ENCODE measurements around the gene ACTL6B. TPM values are rescaled to one million over a fixed set of nuclear protein-coding genes. Genes with fewer than 3 reads are reported as not detected.

ACTL6B gene
- not detected in 2 replicates for total RNA-seq

DNA sequence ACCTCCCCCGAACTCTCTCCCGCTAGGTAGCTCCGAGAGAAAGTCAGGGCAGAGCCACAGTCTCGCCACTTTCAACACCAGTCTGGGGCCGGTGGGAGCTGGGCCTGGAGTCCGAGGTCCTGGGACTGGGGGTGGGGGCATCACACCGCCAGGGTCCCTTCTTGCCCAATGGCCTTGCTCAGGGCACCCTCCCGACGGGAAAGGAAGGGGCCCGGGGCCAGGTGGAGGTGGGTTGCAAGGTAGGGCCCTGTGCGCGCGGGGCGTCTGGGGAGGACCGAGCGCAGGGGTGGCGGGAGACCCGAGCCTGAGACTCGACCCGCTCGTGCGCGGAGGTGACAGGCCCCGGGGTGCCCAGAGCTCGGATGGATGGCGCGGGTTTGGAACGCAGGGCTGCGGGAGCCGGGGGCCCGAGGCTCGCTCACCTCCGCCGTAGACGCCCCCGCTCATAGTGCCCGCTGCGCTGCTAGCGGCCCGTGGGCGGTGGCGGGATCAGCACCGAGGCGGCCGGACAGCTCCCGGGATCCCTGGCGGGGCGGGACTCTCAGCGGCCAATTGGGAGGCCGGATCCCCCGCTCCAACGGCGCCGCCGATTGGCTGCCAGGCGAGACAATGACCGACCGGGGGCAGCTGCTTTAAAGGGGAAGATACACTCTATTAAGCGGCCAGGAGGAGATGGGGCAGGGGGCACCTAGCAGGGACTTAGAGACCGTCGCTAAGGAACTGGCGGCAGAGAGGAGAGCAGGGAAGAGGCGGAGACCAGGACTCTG lies at the start of gene ACTL6B:
ACTL6B (minus strand) TSS at position 541 of the 767 bp plus-strand sequence; CDS start at position 447, 94 bp downstream.

DNA sequence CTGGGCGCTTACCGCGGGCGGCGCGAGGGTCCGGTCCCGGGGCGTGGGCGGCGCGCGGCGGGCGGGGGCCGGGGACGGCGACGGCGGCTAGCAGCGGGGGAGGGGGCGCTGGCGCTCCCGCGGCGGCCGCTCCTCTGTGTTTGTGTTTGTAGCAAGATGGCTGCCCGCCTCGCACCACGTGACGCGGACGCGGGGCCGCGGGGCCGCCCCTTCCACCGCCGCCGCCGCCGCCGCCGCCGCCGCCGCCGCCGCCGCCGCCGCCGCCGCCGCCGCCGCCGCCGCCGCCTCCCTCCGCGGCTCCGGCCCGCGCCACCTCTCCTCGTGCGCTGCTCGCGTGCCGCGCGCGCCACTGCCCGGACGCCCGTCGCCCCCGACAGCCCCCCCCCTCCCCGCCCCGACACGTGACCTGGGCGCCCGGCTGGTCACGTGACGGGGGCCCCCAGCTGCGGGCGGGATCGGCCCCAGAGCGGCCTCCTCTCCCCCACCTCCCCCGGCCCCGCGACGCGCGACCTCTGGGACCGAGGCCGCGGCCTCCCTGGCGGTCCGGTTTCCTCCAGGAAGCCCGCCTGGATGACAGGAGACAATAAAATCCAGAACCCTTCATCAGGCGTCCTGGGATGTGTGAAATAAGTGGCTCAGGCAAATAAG lies 38.0 kb upstream of the ACTL6B start, which contains the start of gene GIGYF1:
GIGYF1 (minus strand) TSS at position 153 of the 648 bp plus-strand sequence. CDS start 6,012 bp downstream, outside the sequence.

DNA sequence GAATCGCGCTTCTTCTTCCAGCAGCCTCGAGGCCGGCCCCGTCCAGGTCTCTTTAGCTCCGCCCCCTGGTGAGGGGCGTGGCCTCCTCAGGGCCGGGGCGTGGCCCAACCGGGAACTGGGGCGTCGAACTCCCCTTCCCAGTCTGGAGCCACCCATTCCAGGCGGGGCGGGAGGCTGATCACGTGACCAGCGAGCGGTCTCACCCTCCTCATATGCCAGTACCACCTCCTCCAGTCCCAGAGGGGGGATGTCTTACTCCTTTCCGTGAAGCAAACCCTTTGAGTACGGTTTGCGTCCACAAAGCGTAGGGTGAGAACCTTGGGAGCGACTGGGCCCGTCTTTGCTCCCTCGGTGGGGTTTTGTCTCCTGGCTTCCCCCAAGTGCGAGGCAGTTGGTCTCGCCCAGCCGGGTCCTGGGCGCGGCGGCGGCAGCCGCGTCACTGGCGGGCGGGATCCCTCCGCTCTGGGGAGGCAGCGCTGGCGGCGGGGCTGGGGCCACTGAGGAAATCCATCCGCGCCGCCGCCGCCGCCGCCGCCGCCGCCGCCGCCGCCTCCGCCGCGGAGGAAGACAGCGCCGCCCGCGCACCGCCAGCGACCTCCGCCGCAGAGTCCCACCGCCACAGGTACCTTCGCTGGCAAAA lies 17.2 kb upstream of the ACTL6B start, which contains the start of gene GNB2:
GNB2 (plus strand) TSS at position 439 of the 640 bp plus-strand sequence. CDS start 2,526 bp downstream, outside the sequence.

DNA sequence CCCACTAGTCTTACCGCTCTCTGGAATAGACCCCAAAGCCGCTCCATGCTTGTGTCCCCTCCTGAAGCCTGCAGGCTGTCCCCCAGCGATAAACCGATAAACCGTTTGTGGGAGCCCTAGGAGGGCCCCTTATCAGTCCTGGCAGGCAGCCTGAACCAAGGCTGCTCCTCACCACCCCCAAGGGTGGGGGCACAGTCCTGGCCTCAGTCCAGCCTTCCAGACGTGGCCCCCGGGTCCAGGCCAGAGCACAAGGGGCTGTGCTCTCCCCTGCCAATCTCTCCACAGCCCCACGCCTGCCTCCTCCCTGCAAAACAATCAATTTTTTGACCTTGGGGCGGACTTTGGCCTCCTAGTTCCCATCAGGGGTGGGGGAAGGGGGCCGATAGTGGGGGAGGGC lies 14.8 kb downstream of the ACTL6B start, which contains the start of gene TFR2:
TFR2 (minus strand) TSS at position 90 of the 397 bp plus-strand sequence; CDS start at position 47, 43 bp downstream.

GRCh38 chr7:100611983-100612729 lies 44.1 kb downstream of the ACTL6B start, which contains the start of gene MOSPD3:
Gene MOSPD3, plus strand, starts transcription at chr7:100612540. Its CDS starts 252 bp downstream, at chr7:100612792.

Other genes with a start within 250 kb of the ACTL6B start
- gene ZCWPW1, start 227.7 kb downstream of the ACTL6B start, total RNA-seq = 0.72 and 0.81 TPM in 2 replicates
- gene MEPCE, start 226.6 kb downstream of the ACTL6B start, total RNA-seq = 30.8 and 32.3 TPM in 2 replicates
- gene PPP1R35, start 220.0 kb downstream of the ACTL6B start, total RNA-seq = 8.3 and 16.2 TPM in 2 replicates
- gene SPACDR, start 192.2 kb downstream of the ACTL6B start, total RNA-seq = 1.5 TPM in 1 of 2 replicates, not detected in the other
- 53.6 and 78.3 TPM in 2 replicates for gene TSC22D4, start 177.2 kb downstream of the ACTL6B start, total RNA-seq
- gene NYAP1, start 172.5 kb downstream of the ACTL6B start, total RNA-seq = 2.4 and 7.0 TPM in 2 replicates
- 24.3 and 43.0 TPM in 2 replicates for gene AGFG2, start 117.2 kb downstream of the ACTL6B start, total RNA-seq
- not detected in 2 replicates for gene SAP25, start 82.5 kb downstream of the ACTL6B start, total RNA-seq
- 35.0 and 56.3 TPM in 2 replicates for gene LRCH4, start 70.3 kb downstream of the ACTL6B start, total RNA-seq
- gene FBXO24, start 70.1 kb downstream of the ACTL6B start, total RNA-seq = 0.65 and 3.1 TPM in 2 replicates
- gene PCOLCE, start 54.1 kb downstream of the ACTL6B start, total RNA-seq = 131 and 244 TPM in 2 replicates
- 12.8 and 30.7 TPM in 2 replicates for gene MOSPD3, start 43.9 kb downstream of the ACTL6B start, total RNA-seq
- gene TFR2, start 14.9 kb downstream of the ACTL6B start, total RNA-seq = 2.9 and 4.5 TPM in 2 replicates
- gene GNB2, start 17.3 kb upstream of the ACTL6B start, total RNA-seq = 215 and 238 TPM in 2 replicates
- 11.0 and 15.0 TPM in 2 replicates for gene GIGYF1, start 37.8 kb upstream of the ACTL6B start, total RNA-seq
- 21.5 and 28.7 TPM in 2 replicates for gene POP7, start 49.7 kb upstream of the ACTL6B start, total RNA-seq
- gene EPO, start 64.0 kb upstream of the ACTL6B start, total RNA-seq = not detected in 2 replicates
- gene ZAN, start 77.1 kb upstream of the ACTL6B start, total RNA-seq = not detected in 2 replicates
- gene EPHB4, start 171.1 kb upstream of the ACTL6B start, total RNA-seq = 44.4 and 46.8 TPM in 2 replicates
- 13.4 and 16.2 TPM in 2 replicates for gene SLC12A9, start 196.3 kb upstream of the ACTL6B start, total RNA-seq
- gene TRIP6, start 210.9 kb upstream of the ACTL6B start, total RNA-seq = 88.0 and 92.2 TPM in 2 replicates
- gene SRRT, start 218.7 kb upstream of the ACTL6B start, total RNA-seq = 43.1 and 52.2 TPM in 2 replicates
- gene UFSP1, start 233.3 kb upstream of the ACTL6B start, total RNA-seq = 0.49 and 6.0 TPM in 2 replicates
- 0.16 TPM in 1 of 2 replicates, not detected in the other for gene ACHE, start 239.4 kb upstream of the ACTL6B start, total RNA-seq

All from cardiac atrium fibroblast (primary cell).